Measurements from ENCODE around the gene ZNF668.
A peak's percentile ranks its signal among the peaks of the same experiment; 100 is the strongest.
"Not testable (repeated sequence)": the region's sequence is repeated elsewhere in the genome, so short reads cannot be mapped to it uniquely, and the experiment has no call there.

Gene ZNF668

GRCh38 chr16:31100876-31101641 lies 27.0 kb upstream of the ZNF668 start:
- DNase-seq: not testable (repeated sequence)

GRCh38 chr16:31099860-31100638 lies 26.0 kb upstream of the ZNF668 start:
- no peak for DNase-seq

- DNase-seq: peak; percentile 91
Observed at GRCh38 chr16:31094424-31095120, 20.5 kb upstream of the ZNF668 start, which contains the start of gene VKORC1. Gene VKORC1 (minus strand): TSS chr16:31094797. CDS start chr16:31094729, 68 bp downstream.

GRCh38 chr16:31094088-31094423 lies 20.0 kb upstream of the ZNF668 start:
- no peak for DNase-seq

- no peak for DNase-seq
Observed at GRCh38 chr16:31093132-31093703, 19.2 kb upstream of the ZNF668 start.

- no peak for DNase-seq
Observed at GRCh38 chr16:31092330-31092729, 18.3 kb upstream of the ZNF668 start.

- no peak for DNase-seq
Observed at GRCh38 chr16:31090540-31090939, 16.5 kb upstream of the ZNF668 start.

GRCh38 chr16:31089199-31089598 lies 15.2 kb upstream of the ZNF668 start:
- no peak for DNase-seq

GRCh38 chr16:31088459-31089183 lies 14.6 kb upstream of the ZNF668 start, which contains the start of gene PRSS53:
Gene PRSS53 (minus strand): TSS chr16:31088943. CDS start chr16:31088809, 134 bp downstream.
- DNase-seq: no peak

- no peak for DNase-seq
Observed at GRCh38 chr16:31087971-31088370, 13.9 kb upstream of the ZNF668 start.

GRCh38 chr16:31087481-31087880 lies 13.4 kb upstream of the ZNF668 start:
- no peak for DNase-seq

- DNase-seq: no peak
Observed at GRCh38 chr16:31086629-31086906, 12.5 kb upstream of the ZNF668 start.

- DNase-seq: no peak
Observed at GRCh38 chr16:31085873-31086628, 12.0 kb upstream of the ZNF668 start.

GRCh38 chr16:31085411-31085810 lies 11.4 kb upstream of the ZNF668 start:
- DNase-seq: no peak

GRCh38 chr16:31084584-31085302 lies 10.7 kb upstream of the ZNF668 start:
- DNase-seq: no peak

- DNase-seq: no peak
Observed at GRCh38 chr16:31083981-31084380, 9.9 kb upstream of the ZNF668 start.

- no peak for DNase-seq
Observed at GRCh38 chr16:31083556-31083955, 9.5 kb upstream of the ZNF668 start.

- no peak for DNase-seq
Observed at GRCh38 chr16:31083081-31083480, 9.0 kb upstream of the ZNF668 start.

GRCh38 chr16:31082368-31083045 lies 8.5 kb upstream of the ZNF668 start:
- DNase-seq: no peak

All from CD4-positive, alpha-beta T cell treated with Interleukin-6 for 4 hours (primary cell).